Mesendoderm (in vitro differentiated cells): ENCODE measurements around the gene ZNF146.
A peak's percentile ranks its signal among the peaks of the same experiment; 100 is the strongest.

Source experiments
- DNase-seq: peaks from one replicate; pipeline ENCODE4 v3.0.0; 2013
- H2AK5ac ChIP-seq: 2 replicates; pipeline ENCODE4 v1.6.1; 2013; ENCODE audit warnings: low read length, inconsistent platforms
- H2BK120ac ChIP-seq: 2 replicates; pipeline ENCODE4 v1.6.1; 2013; ENCODE audit warnings: low read depth, mild to moderate bottlenecking, low read length, moderate library complexity, mixed read lengths
- H2BK15ac ChIP-seq: replicated peaks from 2 replicates; pipeline ENCODE4 v1.6.1; 2013; ENCODE audit warnings: low read depth, mild to moderate bottlenecking, moderate library complexity
- H2BK5ac ChIP-seq: 2 replicates; pipeline ENCODE4 v1.6.1; 2013; ENCODE audit warnings: low read length, inconsistent platforms
- H3K18ac ChIP-seq: 2 replicates; pipeline ENCODE4 v1.6.1; 2013; ENCODE audit warnings: mild to moderate bottlenecking, low read length, mixed read lengths
- H3K23ac ChIP-seq: one replicate; pipeline ENCODE4 v1.6.1; 2013; ENCODE audit warnings: low read length
- H3K27ac ChIP-seq: 2 replicates; pipeline ENCODE4 v1.5.1; 2013; ENCODE audit warnings: low read depth, mild to moderate bottlenecking, inconsistent platforms, low read length, moderate library complexity
- H3K27me3 ChIP-seq: 2 replicates; pipeline ENCODE4 v1.6.1; 2013; ENCODE audit warnings: low read length, control low read depth, mild to moderate bottlenecking, inconsistent platforms; ENCODE audit not compliant: insufficient read depth, poor library complexity
- H3K36me3 ChIP-seq: 2 replicates; pipeline ENCODE4 v1.6.1; 2013; ENCODE audit warnings: low read length, inconsistent platforms; ENCODE audit not compliant: control insufficient read depth, insufficient read depth
- H3K4ac ChIP-seq: one replicate; pipeline ENCODE4 v1.6.1; 2013; ENCODE audit warnings: low read depth, mild to moderate bottlenecking, low read length, moderate library complexity
- H3K4me1 ChIP-seq: 2 replicates; pipeline ENCODE4 v1.6.1; 2013; ENCODE audit warnings: low read depth, low read length, inconsistent platforms; ENCODE audit not compliant: control insufficient read depth
- H3K4me2 ChIP-seq: 2 replicates; pipeline ENCODE4 v1.6.1; 2013; ENCODE audit warnings: low read length
- H3K4me3 ChIP-seq: 2 replicates; pipeline ENCODE4 v1.5.1; 2013; ENCODE audit warnings: mild to moderate bottlenecking, low read length
- H3K56ac ChIP-seq: one replicate; pipeline ENCODE4 v1.6.1; 2013; ENCODE audit warnings: low read length
- H3K79me1 ChIP-seq: 2 replicates; pipeline ENCODE4 v1.6.1; 2013; ENCODE audit warnings: low read length, inconsistent platforms
- H3K79me2 ChIP-seq: 2 replicates; pipeline ENCODE4 v1.6.1; 2013; ENCODE audit warnings: mild to moderate bottlenecking, low read length; ENCODE audit not compliant: control insufficient read depth, insufficient read depth
- H3K9ac ChIP-seq: 2 replicates; pipeline ENCODE4 v1.6.1; 2013; ENCODE audit warnings: low read length, inconsistent platforms
- H4K5ac ChIP-seq: one replicate; pipeline ENCODE4 v1.6.1; 2013; ENCODE audit warnings: low read length
- H4K8ac ChIP-seq: one replicate; pipeline ENCODE4 v1.6.1; 2013; ENCODE audit warnings: low read depth, mild to moderate bottlenecking, control low read depth, low read length, moderate library complexity
- WGBS: extraction: QIAGEN DNeasy Blood & Tissue Kit; methylation state at CpG from one replicate; pipeline ENCODE4 v1.1.7; 2013; ENCODE audit warnings: low lambda C conversion rate, missing lambda C conversion rate; ENCODE audit not compliant: insufficient coverage; ENCODE audit errors: extremely low coverage; 5-methylcytosine and 5-hydroxymethylcytosine counted together

The ZNF146 gene

GRCh38 chr19:36252047-36252446 is 37.1 kb downstream of the ZNF146 start:
- no peak overlapping the region for H2BK5ac ChIP-seq

GRCh38 chr19:36254848-36255247 is 39.9 kb downstream of the ZNF146 start:
- no peak for DNase-seq
- no peak overlapping the region for H3K23ac ChIP-seq
- H3K27me3 ChIP-seq, result no peaks in the 10 kb centered on the region
- no peak overlapping the region for H4K8ac ChIP-seq
- no CpG with 5 or more reads among the region's 11 CpGs for WGBS
- H3K56ac ChIP-seq, result no peak overlapping the region
- H3K9ac ChIP-seq, result no peak overlapping the region
- H3K36me3 ChIP-seq, result no peaks in the 10 kb centered on the region
- no peak overlapping the region for H3K4ac ChIP-seq
- no peak overlapping the region for H2BK5ac ChIP-seq
- no peak overlapping the region for H3K18ac ChIP-seq
- no peak overlapping the region for H2BK120ac ChIP-seq
- no peaks in the 10 kb centered on the region for H3K4me1 ChIP-seq
- no peak overlapping the region for H3K4me2 ChIP-seq
- H2BK15ac ChIP-seq, result no peak overlapping the region
- H2AK5ac ChIP-seq, result no peak overlapping the region
- no peaks in the 10 kb centered on the region for H3K79me2 ChIP-seq
- H3K27ac ChIP-seq, result no peak overlapping the region
- no peak overlapping the region for H3K4me3 ChIP-seq
- H4K5ac ChIP-seq, result no peak overlapping the region
- no peaks in the 10 kb centered on the region for H3K79me1 ChIP-seq

More at GRCh38 chr19:36252047-36252446, 37.1 kb downstream of the ZNF146 start:
- no CpG with 5 or more reads among the region's 1 CpG for WGBS
- Histone ChIP-seq H2AK5ac (no peak overlapping the region), H3K27ac (no peak overlapping the region), H4K8ac (no peak overlapping the region), H3K23ac (no peak overlapping the region), H3K4me2 (no peak overlapping the region), H3K9ac (no peak overlapping the region), H3K4me3 (no peak overlapping the region), H3K4ac (no peak overlapping the region), H3K27me3 (no peaks in the 10 kb centered on the region), H3K18ac (no peak overlapping the region), H3K79me2 (no peaks in the 10 kb centered on the region), H2BK15ac (no peak overlapping the region), H3K79me1 (no peaks in the 10 kb centered on the region), H2BK120ac (no peak overlapping the region), H3K56ac (no peak overlapping the region), H3K4me1 (no peaks in the 10 kb centered on the region), H4K5ac (no peak overlapping the region), H3K36me3 (no peaks in the 10 kb centered on the region)
- DNase-seq, result no peak

GRCh38 chr19:36255316-36255715 is 40.4 kb downstream of the ZNF146 start:
- no CpG with 5 or more reads among the region's 28 CpGs for WGBS

GRCh38 chr19:36256064-36256463 is 41.2 kb downstream of the ZNF146 start:
- Histone ChIP-seq H3K79me1 (no peaks in the 10 kb centered on the region), H4K5ac (no peak overlapping the region), H2BK120ac (no peak overlapping the region), H3K4me2 (no peak overlapping the region), H4K8ac (no peak overlapping the region), H2AK5ac (no peak overlapping the region), H3K56ac (no peak overlapping the region), H2BK5ac (no peak overlapping the region), H3K18ac (no peak overlapping the region), H3K36me3 (no peaks in the 10 kb centered on the region), H3K79me2 (no peaks in the 10 kb centered on the region), H3K4ac (no peak overlapping the region), H3K23ac (no peak overlapping the region), H3K27me3 (no peaks in the 10 kb centered on the region), H3K9ac (no peak overlapping the region), H3K4me1 (no peaks in the 10 kb centered on the region), H2BK15ac (no peak overlapping the region), H3K27ac (no peak overlapping the region), H3K4me3 (no peak overlapping the region)
- DNase-seq, result no peak
- no CpG with 5 or more reads among the region's 15 CpGs for WGBS

More at GRCh38 chr19:36255316-36255715, 40.4 kb downstream of the ZNF146 start:
- no peak for DNase-seq
- no peak overlapping the region for H3K23ac ChIP-seq
- no peak overlapping the region for H3K18ac ChIP-seq
- no peak overlapping the region for H3K56ac ChIP-seq
- no peak overlapping the region for H2BK15ac ChIP-seq
- H3K36me3 ChIP-seq, result no peaks in the 10 kb centered on the region
- H2AK5ac ChIP-seq, result no peak overlapping the region
- H3K79me2 ChIP-seq, result no peaks in the 10 kb centered on the region
- H3K4ac ChIP-seq, result no peak overlapping the region
- H2BK120ac ChIP-seq, result no peak overlapping the region
- H3K4me2 ChIP-seq, result no peak overlapping the region
- H2BK5ac ChIP-seq, result no peak overlapping the region
- H3K4me1 ChIP-seq, result no peaks in the 10 kb centered on the region
- H4K5ac ChIP-seq, result no peak overlapping the region
- H3K4me3 ChIP-seq, result no peak overlapping the region
- H4K8ac ChIP-seq, result no peak overlapping the region
- H3K27ac ChIP-seq, result no peak overlapping the region
- H3K27me3 ChIP-seq, result no peaks in the 10 kb centered on the region
- H3K79me1 ChIP-seq, result no peaks in the 10 kb centered on the region
- H3K9ac ChIP-seq, result no peak overlapping the region

- H3K23ac ChIP-seq, result no peak overlapping the region
- H3K4me3 ChIP-seq, result no peak overlapping the region
- H3K18ac ChIP-seq, result no peak overlapping the region
- no peaks in the 10 kb centered on the region for H3K4me1 ChIP-seq
- H3K79me2 ChIP-seq, result no peaks in the 10 kb centered on the region
- no peak overlapping the region for H3K56ac ChIP-seq
- no peak overlapping the region for H2BK120ac ChIP-seq
- no peak overlapping the region for H2BK5ac ChIP-seq
- no peaks in the 10 kb centered on the region for H3K79me1 ChIP-seq
- H2BK15ac ChIP-seq, result no peak overlapping the region
- DNase-seq, result no peak
- no peak overlapping the region for H4K5ac ChIP-seq
- WGBS, result no CpG with 5 or more reads among the region's 42 CpGs
- no peak overlapping the region for H3K27ac ChIP-seq
- H3K27me3 ChIP-seq, result no peaks in the 10 kb centered on the region
- H2AK5ac ChIP-seq, result no peak overlapping the region
- no peak overlapping the region for H3K4me2 ChIP-seq
- H3K4ac ChIP-seq, result no peak overlapping the region
- no peak overlapping the region for H4K8ac ChIP-seq
- H3K9ac ChIP-seq, result no peak overlapping the region
- no peaks in the 10 kb centered on the region for H3K36me3 ChIP-seq
These were observed 42.1 kb downstream of the ZNF146 start for GRCh38 chr19:36256853-36257519.

- no peak overlapping the region for H4K8ac ChIP-seq
- H3K4me2 ChIP-seq, result no peak overlapping the region
- no peak overlapping the region for H3K23ac ChIP-seq
- no peak overlapping the region for H3K56ac ChIP-seq
- no peak overlapping the region for H3K4me3 ChIP-seq
- H3K4ac ChIP-seq, result no peak overlapping the region
- no peak overlapping the region for H2BK5ac ChIP-seq
- no peaks in the 10 kb centered on the region for H3K4me1 ChIP-seq
- H2AK5ac ChIP-seq, result no peak overlapping the region
- H3K79me1 ChIP-seq, result no peaks in the 10 kb centered on the region
- WGBS, result no CpG with 5 or more reads among the region's 37 CpGs
- H3K27me3 ChIP-seq, result no peaks in the 10 kb centered on the region
- DNase-seq, result peak; percentile 40
- H3K18ac ChIP-seq, result no peak overlapping the region
- H2BK120ac ChIP-seq, result no peak overlapping the region
- H3K9ac ChIP-seq, result no peak overlapping the region
- H4K5ac ChIP-seq, result no peak overlapping the region
- H3K27ac ChIP-seq, result no peak overlapping the region
- no peaks in the 10 kb centered on the region for H3K79me2 ChIP-seq
- H3K36me3 ChIP-seq, result no peaks in the 10 kb centered on the region
- no peak overlapping the region for H2BK15ac ChIP-seq
These were observed 42.6 kb downstream of the ZNF146 start for GRCh38 chr19:36257520-36257876.
